ENCODE results near the gene C16orf54.
"Not testable (repeated sequence)": the region's sequence is repeated elsewhere in the genome, so short reads cannot be mapped to it uniquely, and the experiment has no call there.

C16orf54 gene

DNA sequence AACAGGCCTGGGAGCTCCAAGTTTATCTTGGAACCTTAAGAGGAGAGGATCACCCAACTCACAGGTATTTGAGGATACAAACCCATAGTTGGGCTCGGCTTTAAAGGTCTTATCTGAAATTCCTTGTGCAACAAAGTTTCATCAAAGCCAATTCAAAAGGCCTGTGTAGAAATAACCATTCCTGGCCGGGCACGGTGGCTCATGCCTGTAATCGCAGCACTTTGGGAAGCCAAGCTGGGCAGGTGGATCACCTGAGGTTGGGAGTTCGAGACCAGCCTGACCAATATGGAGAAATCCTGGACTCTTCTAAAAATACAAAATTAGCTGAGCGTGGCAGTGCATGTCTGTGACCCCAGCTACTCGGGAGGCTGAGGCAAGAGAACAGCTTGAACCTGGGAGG is 28.7 kb downstream of the C16orf54 start:
- POLR2A ChIA-PET = no interaction called here
- TF ChIP-seq, protein P1, sequence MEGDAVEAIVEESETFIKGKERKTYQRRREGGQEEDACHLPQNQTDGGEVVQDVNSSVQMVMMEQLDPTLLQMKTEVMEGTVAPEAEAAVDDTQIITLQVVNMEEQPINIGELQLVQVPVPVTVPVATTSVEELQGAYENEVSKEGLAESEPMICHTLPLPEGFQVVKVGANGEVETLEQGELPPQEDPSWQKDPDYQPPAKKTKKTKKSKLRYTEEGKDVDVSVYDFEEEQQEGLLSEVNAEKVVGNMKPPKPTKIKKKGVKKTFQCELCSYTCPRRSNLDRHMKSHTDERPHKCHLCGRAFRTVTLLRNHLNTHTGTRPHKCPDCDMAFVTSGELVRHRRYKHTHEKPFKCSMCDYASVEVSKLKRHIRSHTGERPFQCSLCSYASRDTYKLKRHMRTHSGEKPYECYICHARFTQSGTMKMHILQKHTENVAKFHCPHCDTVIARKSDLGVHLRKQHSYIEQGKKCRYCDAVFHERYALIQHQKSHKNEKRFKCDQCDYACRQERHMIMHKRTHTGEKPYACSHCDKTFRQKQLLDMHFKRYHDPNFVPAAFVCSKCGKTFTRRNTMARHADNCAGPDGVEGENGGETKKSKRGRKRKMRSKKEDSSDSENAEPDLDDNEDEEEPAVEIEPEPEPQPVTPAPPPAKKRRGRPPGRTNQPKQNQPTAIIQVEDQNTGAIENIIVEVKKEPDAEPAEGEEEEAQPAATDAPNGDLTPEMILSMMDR (IDR thresholded peaks at IDR 0.05; ENCODE audit: control extremely low read depth, extremely low read depth, low read depth, missing control alignments) = no peak
- CTCF ChIA-PET = interaction anchor here (1.1 to 8.4 kb wide), 5 partner anchors 13 to 68 kb away, joined by 5 to 59 read pairs (median 7); no protein-coding TSS in a partner anchor
- DNase-seq (ENCODE audit: extremely low spot score) = no peak

DNA sequence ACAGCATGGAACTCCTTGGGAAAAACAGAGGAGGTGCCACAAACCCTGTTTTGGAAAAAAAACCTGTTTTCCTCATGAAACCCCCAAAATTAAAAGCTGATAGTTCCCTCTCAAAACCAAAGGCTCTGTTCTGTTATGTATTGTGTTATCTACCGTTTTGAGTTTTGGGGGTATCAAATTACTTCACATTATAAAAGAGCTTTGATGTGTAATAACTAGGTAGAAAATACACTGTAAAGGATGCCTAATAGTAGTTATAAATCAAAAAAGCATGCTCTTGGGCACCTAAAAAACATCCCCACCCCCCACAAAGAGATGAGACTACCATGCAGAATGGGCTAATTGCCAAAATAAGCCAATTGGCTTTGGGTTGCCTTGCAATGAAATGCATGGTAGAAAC is 30.8 kb downstream of the C16orf54 start:
- CTCF ChIA-PET = interaction anchor here (1.1 to 1.6 kb wide), 7 partner anchors 14 to 317 kb away, joined by 3 to 10 read pairs (median 5); partner anchors contain the start of gene PAGR1

DNA sequence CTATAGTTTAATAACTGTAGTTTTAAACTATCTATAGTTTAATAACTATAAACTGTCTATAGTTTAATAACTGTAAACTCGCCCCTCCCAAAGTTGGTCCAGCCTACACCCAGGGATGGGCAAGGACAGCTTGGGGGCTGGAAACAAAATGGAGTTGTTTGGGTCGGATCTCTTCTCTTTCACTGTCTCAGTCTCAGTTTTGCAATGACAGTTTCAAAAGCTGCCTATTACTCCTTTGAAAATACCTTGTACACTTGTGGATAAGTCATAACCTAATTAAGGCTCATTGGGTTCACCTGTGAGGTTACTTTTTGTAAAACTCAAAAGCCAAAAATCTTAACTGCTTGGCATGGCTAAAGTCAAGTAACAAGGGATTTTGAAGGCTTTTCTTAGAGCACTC is 31.4 kb downstream of the C16orf54 start:
- ChIA-PET CTCF (interaction anchor here (1.0 to 1.6 kb wide), 7 partner anchors 10 to 317 kb away, joined by 3 to 10 read pairs (median 5); partner anchors contain the start of gene PAGR1), POLR2A (no interaction called here)
- DNase-seq (ENCODE audit: extremely low spot score) = no peak
- TF ChIP-seq, protein P1 (IDR thresholded peaks at IDR 0.05; ENCODE audit: control extremely low read depth, extremely low read depth, low read depth, missing control alignments) = no peak

More for the DNA sequence above, 30.8 kb downstream of the C16orf54 start:
- POLR2A ChIA-PET = no interaction called here
- DNase-seq (ENCODE audit: extremely low spot score) = no peak
- TF ChIP-seq, protein P1 (IDR thresholded peaks at IDR 0.05; ENCODE audit: control extremely low read depth, extremely low read depth, low read depth, missing control alignments) = no peak

DNA sequence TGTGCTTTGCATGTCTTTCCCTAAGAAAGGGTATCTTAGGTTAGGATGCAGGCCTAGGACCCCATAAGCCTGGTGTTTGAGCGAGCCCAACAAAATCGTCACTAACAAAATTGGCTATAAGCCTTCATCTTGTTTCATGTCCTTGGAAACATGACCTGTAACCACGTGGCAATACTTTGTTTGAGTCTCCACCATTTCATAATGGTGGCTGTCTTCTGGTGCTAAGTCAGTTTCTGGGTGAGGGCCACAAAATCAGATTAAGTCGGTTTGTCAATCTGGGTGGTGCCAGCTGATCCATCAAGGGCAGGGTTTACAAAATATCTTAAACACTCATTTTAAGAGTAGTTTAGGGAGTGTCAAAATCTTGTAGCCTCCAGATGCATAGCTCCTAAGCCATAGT is 33.0 kb downstream of the C16orf54 start:
- TF ChIP-seq, protein P1 (IDR thresholded peaks at IDR 0.05; ENCODE audit: control extremely low read depth, extremely low read depth, low read depth, missing control alignments) = no peak
- DNase-seq (ENCODE audit: extremely low spot score) = no peak
- ChIA-PET CTCF (interaction anchor here (2.4 kb wide), 1 partner anchor 12 kb away, joined by 14 read pairs; no protein-coding TSS in a partner anchor), POLR2A (no interaction called here)

DNA sequence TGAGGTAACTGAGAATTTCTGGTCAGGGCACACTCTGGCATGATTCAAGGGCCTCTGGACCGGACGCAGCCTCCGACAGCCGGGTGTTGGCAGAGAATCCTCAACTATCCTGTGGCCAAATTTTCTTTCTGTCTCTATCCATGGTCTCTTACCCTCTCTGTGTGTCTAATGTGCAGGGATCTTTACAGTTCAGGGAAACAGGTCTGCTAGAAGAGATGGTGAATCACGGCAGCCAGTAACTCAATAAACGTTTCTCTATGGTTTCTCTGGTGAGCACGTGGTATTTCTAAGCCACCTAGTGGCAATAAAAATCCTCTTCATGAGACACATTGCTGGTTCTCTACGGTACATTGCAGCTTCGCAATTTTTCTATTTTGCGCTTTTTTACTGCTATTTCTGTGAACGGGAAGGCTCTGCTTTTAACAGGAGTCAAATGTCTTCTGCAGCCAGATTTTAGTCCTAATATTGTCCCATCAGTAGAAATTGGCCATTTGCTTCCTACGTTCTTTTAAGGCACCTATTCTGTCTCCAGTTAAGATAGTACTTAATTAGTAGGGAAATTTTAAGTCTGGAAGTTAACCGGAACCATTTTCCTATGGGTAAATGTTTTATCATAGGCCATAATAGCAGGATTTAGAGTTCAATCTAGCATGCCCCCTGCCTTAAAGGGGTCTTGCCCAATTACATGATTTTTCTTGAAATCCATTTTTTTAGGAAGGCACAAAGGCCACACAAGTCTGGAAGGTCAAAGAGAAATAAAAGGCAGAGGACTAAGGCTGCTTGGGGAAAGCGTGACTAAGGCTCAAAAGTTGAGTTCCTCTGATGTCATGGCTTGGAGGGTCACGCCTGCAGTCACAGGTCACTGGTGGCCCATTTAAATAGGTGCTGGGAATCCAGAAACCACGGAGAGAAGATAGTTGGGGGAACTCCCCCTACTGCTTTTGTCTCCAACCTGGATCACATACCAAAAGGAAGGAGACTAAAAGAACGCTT is 35.3 kb downstream of the C16orf54 start:
- CTCF ChIA-PET = interaction anchor here (0.7 to 1.9 kb wide), 5 partner anchors 7 to 19 kb away, joined by 3 to 7 read pairs (median 4); no protein-coding TSS in a partner anchor
- TF ChIP-seq, protein P1 (IDR thresholded peaks at IDR 0.05; ENCODE audit: control extremely low read depth, extremely low read depth, low read depth, missing control alignments) = peak; percentile 28
- POLR2A ChIA-PET = no interaction called here
- peak; percentile 67 for DNase-seq (ENCODE audit: extremely low spot score)

DNA sequence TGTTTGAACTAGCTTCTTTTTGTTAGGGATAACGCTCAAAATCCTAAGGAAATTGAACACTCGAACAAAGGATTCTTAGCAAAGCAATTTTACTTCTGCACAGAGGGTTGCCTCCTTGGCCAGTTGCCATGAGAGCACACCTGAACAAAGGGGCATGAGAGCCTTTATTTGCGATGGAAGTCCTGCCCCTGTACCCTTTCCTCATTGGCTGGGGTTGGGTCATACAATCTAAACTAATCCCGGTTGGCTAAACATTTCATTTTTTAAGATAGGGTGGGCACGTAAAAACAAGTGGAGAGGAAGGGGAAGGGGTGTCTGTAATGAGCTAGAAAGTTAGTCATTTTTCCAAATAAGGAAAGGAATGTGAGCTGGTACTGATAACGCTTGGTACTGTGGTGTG is 36.1 kb downstream of the C16orf54 start:
- POLR2A ChIA-PET; DNase-seq (ENCODE audit: extremely low spot score): not testable (repeated sequence)
- CTCF ChIA-PET = interaction anchor here (1.3 to 1.9 kb wide), 2 partner anchors 8 to 19 kb away, joined by 4 to 7 read pairs; no protein-coding TSS in a partner anchor
